G401.6 (cell line): ENCODE results near the gene GAS2L1.

Source experiments
- FAIRE-seq: peaks from 2 replicates; lab custom pipeline; 2012; peaks lifted over from hg19 to GRCh38; lab: Jason Lieb, UNC

The GAS2L1 gene

GRCh38 chr22:29306175-29306834, at the start of gene GAS2L1:
GAS2L1 (plus strand) TSS chr22:29306650; CDS start chr22:29308106, 1,456 bp downstream.
- no peak for FAIRE-seq

GRCh38 chr22:29257751-29258181, 48.7 kb upstream of the GAS2L1 start:
- no peak for FAIRE-seq

- no peak for FAIRE-seq
These were observed 47.8 kb upstream of the GAS2L1 start for GRCh38 chr22:29258407-29259252.

- FAIRE-seq = peak; percentile 81
These were observed 47.1 kb upstream of the GAS2L1 start for GRCh38 chr22:29259253-29259899.

- FAIRE-seq = no peak
These were observed 46.4 kb upstream of the GAS2L1 start for GRCh38 chr22:29260031-29260560.

GRCh38 chr22:29260601-29261315, 45.7 kb upstream of the GAS2L1 start:
- no peak for FAIRE-seq

- FAIRE-seq = no peak
These were observed 42.6 kb upstream of the GAS2L1 start for GRCh38 chr22:29263791-29264276.

- FAIRE-seq = no peak
These were observed 41.1 kb upstream of the GAS2L1 start for GRCh38 chr22:29265305-29265704.

- no peak for FAIRE-seq
These were observed 40.5 kb upstream of the GAS2L1 start for GRCh38 chr22:29265929-29266328.

GRCh38 chr22:29266564-29267461, 39.6 kb upstream of the GAS2L1 start:
- no peak for FAIRE-seq

- FAIRE-seq = no peak
These were observed 39.0 kb upstream of the GAS2L1 start for GRCh38 chr22:29267462-29267857.

GRCh38 chr22:29267858-29268510, 38.5 kb upstream of the GAS2L1 start, which contains the start of the genes EWSR1 and RHBDD3:
EWSR1 (plus strand) TSS chr22:29268268; CDS start chr22:29268337, 69 bp downstream.
RHBDD3 (minus strand) TSS chr22:29267981; CDS start chr22:29265626, 2,355 bp downstream.
- no peak for FAIRE-seq

GRCh38 chr22:29268511-29269229, 37.8 kb upstream of the GAS2L1 start:
- FAIRE-seq = no peak

- FAIRE-seq = no peak
These were observed 37.2 kb upstream of the GAS2L1 start for GRCh38 chr22:29269230-29269604.

- FAIRE-seq = no peak
These were observed 36.5 kb upstream of the GAS2L1 start for GRCh38 chr22:29269731-29270474.

- FAIRE-seq = no peak
These were observed 35.8 kb upstream of the GAS2L1 start for GRCh38 chr22:29270475-29271271.

GRCh38 chr22:29272624-29273023, 33.8 kb upstream of the GAS2L1 start:
- no peak for FAIRE-seq

- no peak for FAIRE-seq
These were observed 31.3 kb upstream of the GAS2L1 start for GRCh38 chr22:29275167-29275566.
